OCI-LY1 (cell line): Measurements from ENCODE around the gene KRT27.

Experiments
- CTCF ChIP-seq: fragments of 200-600 bp; sonication (generic), shearing (Covaris generic); IDR thresholded peaks from 2 replicates; pipeline ENCODE4 v1.5.1; 2017; ENCODE audit warnings: mild to moderate bottlenecking, antibody characterized with exemption, low read length, moderate library complexity, mixed read lengths
- EZH2 ChIP-seq: fragments of 200-600 bp; sonication (generic), shearing (Covaris generic); IDR thresholded peaks from 2 replicates; pipeline ENCODE4 v1.8.0; 2017; ENCODE audit warnings: borderline replicate concordance, mixed run types, mild to moderate bottlenecking, antibody characterized with exemption, low read length, moderate library complexity, mixed read lengths

GRCh38 chr17:40772101-40772500 lies 10.2 kb downstream of the KRT27 start, which contains the start of gene KRT26:
- TF ChIP-seq CTCF (no peak), EZH2 (no peak)
